Measurements from ENCODE around the gene BRD3. TPM values are rescaled to one million over a fixed set of nuclear protein-coding genes. Genes with fewer than 3 reads are reported as not detected.

The BRD3 gene
- total RNA-seq, 2 donors from 2014 or later, result 31.5 to 44.1 TPM

- H3K9me3 ChIP-seq (ENCODE audit: control insufficient read depth, low read length, poor library complexity, severe bottlenecking), result no peaks in the 10 kb centered on the region
- DNase-seq (no peak), ATAC-seq (no peak)
- no peaks in the 10 kb centered on the region for H3K36me3 Mint-ChIP-seq (ENCODE audit: low read depth)
- H3K27ac Mint-ChIP-seq, result no peak overlapping the region
- H3K27me3 Mint-ChIP-seq, result peaks cover under 1% of the 10 kb centered on the region
- H3K4me3 Mint-ChIP-seq, result no peak overlapping the region
- peaks cover 6% of the 10 kb centered on the region for H3K4me1 Mint-ChIP-seq
Measured at GRCh38 chr9:133980864-133981588, 86.8 kb downstream of the BRD3 start.

Other genes with a start within 250 kb of the BRD3 start
- gene VAV2, start 75.7 kb downstream of the BRD3 start, total RNA-seq, result 1 to 10 TPM; 3.5 to 5.5 TPM
- gene BRD3OS, start 42.5 kb downstream of the BRD3 start, total RNA-seq, result 10 to 100 TPM in 1 of 2 donors, 1 to 10 TPM in 1; 7.7 to 10.2 TPM
- 10 to 100 TPM; 18.3 to 18.4 TPM for gene WDR5, start 68.1 kb upstream of the BRD3 start, total RNA-seq
- 10 to 100 TPM; 66.4 to 90.1 TPM for gene RNU6ATAC, start 96.5 kb upstream of the BRD3 start, total RNA-seq